A549 (cell line): Measurements from ENCODE around the gene SEPTIN11.

Experiments used
- CEBPB ChIP-seq, 2 experiments: fragments of >200 bp in 1 of 2; sonication (Bioruptor Twin) in 1 of 2; formaldehyde crosslinking in 1 of 2; IDR thresholded peaks; 2 replicates each; pipeline ENCODE4 v1.6.1; 2012 to 2016
- HDAC2 ChIP-seq: fragments of 200-600 bp; sonication (generic); IDR thresholded peaks from 2 replicates; pipeline ENCODE4 v1.6.1; 2016
- POLR2A ChIP-seq: IDR thresholded peaks from 2 replicates; pipeline ENCODE4 v1.6.1; 2012; ENCODE audit warnings: mild to moderate bottlenecking, low read length
- TF ChIP-seq, protein P1 (sequence below): fragments of >200 bp; sonication (Bioruptor Twin); formaldehyde crosslinking; IDR thresholded peaks from 3 replicates; pipeline ENCODE4 v1.5.1; 2016

DNA sequence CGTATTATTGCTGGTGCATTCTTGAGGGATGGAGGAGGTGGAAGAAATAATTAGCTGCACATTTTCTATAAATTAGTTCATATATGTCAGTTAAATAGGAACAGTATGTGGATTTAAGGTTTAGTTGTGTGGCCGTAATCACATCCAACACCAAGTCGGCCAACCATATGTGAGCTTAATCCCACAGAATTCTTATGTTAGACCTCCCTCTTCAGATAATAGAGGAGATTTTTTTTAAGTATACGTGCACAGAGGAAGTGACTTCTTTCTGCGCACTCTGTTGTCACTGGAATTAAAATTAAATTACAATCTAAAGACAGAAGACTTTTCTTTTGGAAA, 2.1 kb downstream of the SEPTIN11 start:
- TF ChIP-seq CEBPB (IDR thresholded peaks at IDR 0.05) (no peak), HDAC2 (no peak), POLR2A (no peak)
- TF ChIP-seq, protein P1, sequence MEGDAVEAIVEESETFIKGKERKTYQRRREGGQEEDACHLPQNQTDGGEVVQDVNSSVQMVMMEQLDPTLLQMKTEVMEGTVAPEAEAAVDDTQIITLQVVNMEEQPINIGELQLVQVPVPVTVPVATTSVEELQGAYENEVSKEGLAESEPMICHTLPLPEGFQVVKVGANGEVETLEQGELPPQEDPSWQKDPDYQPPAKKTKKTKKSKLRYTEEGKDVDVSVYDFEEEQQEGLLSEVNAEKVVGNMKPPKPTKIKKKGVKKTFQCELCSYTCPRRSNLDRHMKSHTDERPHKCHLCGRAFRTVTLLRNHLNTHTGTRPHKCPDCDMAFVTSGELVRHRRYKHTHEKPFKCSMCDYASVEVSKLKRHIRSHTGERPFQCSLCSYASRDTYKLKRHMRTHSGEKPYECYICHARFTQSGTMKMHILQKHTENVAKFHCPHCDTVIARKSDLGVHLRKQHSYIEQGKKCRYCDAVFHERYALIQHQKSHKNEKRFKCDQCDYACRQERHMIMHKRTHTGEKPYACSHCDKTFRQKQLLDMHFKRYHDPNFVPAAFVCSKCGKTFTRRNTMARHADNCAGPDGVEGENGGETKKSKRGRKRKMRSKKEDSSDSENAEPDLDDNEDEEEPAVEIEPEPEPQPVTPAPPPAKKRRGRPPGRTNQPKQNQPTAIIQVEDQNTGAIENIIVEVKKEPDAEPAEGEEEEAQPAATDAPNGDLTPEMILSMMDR = no peak
